Heart left ventricle (tissue), 13 donors: ENCODE measurements around the gene SETBP1.

Experiments
- CTCF ChIP-seq, 12 donors: fragments of 200-600 bp; sonication (generic) in 4 of 12; IDR thresholded peaks; one replicate each; pipeline versions ENCODE4 v1.5.0 to v1.8.0; 2018 to 2022; ENCODE audit warnings: antibody characterized with exemption in 12 of 12, mild to moderate bottlenecking in 5 of 12
- POLR2A ChIP-seq, 2 donors: fragments of 450-650 bp; IDR thresholded peaks; one replicate each; pipeline ENCODE4 v1.6.1; 2017; ENCODE audit warnings: antibody characterized with exemption in 2 of 2, mild to moderate bottlenecking in 2 of 2, moderate library complexity in 2 of 2
- donor health status: ischemic (EF 13 %, LVEDD 7.1; RV severe dilation, severe dysfunction).
- donor health status: DM: no; HTN: yes; CAD: no.
- donor health status: DM: no; HTN: no; CAD: no.
- donor health status: ischemic (EF 25% LVEDD 6.9; RV normal size, moderate dysfunction).
- donor health status: ischemic (EF 25% LVEDD 5.7; RV mildly dilated, moderate dysfunction).
- donor health status: ischemic (EF 35%, LVEDD 5.7; RV mildly dilated, moderate dysfunction).
- donor health status: nonischemic (EF 11% LVEDD 7.7; RV severe dilation, severe dysfunction).
- donor health status: DM: yes; HTN: yes; CAD: no.
- donor health status: PGD.
- donor health status: ischemic (EF 29% LVEDD 5.4; RV normal size, mild dysfunction).
- donor health status: nonischemic (EF 23%, LVEDD 6.1; RV moderate dilation, normal function).

- no peak for TF ChIP-seq CTCF (IDR thresholded peaks at IDR 0.05)
- no peak for TF ChIP-seq POLR2A (IDR thresholded peaks at IDR 0.05)
Observed at GRCh38 chr18:45060102-45060501, 379.4 kb downstream of the SETBP1 start.
